Esophagus muscularis mucosa (tissue), 4 donors: ENCODE data around the gene DLG1. TPM values are rescaled to one million over a fixed set of nuclear protein-coding genes. Genes with fewer than 3 reads are reported as not detected.

Source experiments
- DNase-seq: peaks from one replicate; pipeline ENCODE4 v3.0.0-alpha.2; 2017; ENCODE audit errors: extremely low spot score
- H3K27ac ChIP-seq, 4 donors: fragments of 200-600 bp; sonication (generic); replicated peaks in 1 of 4; 1 replicate in 3 of 4; 2 replicates in 1 of 4; pipeline ENCODE4 v1.5.1; 2016 to 2019; ENCODE audit warnings: mild to moderate bottlenecking in 1 of 4
- H3K27me3 ChIP-seq, 4 donors: fragments of 200-600 bp; sonication (generic); one replicate each; pipeline versions ENCODE4 v1.5.1 to v1.6.0; 2016 to 2019
- H3K36me3 ChIP-seq, 4 donors: fragments of 200-600 bp; sonication (generic); one replicate each; pipeline ENCODE4 v1.5.1; 2016 to 2019
- H3K4me1 ChIP-seq, 4 donors: fragments of 200-600 bp; sonication (generic); one replicate each; pipeline ENCODE4 v1.5.1; 2016 to 2019
- H3K4me3 ChIP-seq, 4 donors: fragments of 200-600 bp; sonication (generic); 1 replicate in 2 of 4; 2 replicates in 2 of 4; pipeline ENCODE4 v1.5.1; 2016 to 2019; ENCODE audit warnings: mild to moderate bottlenecking in 4 of 4, moderate library complexity in 1 of 4
- H3K9me3 ChIP-seq, 4 donors: fragments of 200-600 bp; sonication (generic); 1 replicate in 3 of 4; 2 replicates in 1 of 4; pipeline ENCODE4 v1.5.1; 2016 to 2019
- EP300 ChIP-seq: sonication (generic); formaldehyde crosslinking; IDR thresholded peaks from one replicate; pipeline ENCODE4 v1.6.1; 2017; ENCODE audit warnings: antibody characterized with exemption
- POLR2A ChIP-seq: fragments of 450-650 bp; IDR thresholded peaks from one replicate; pipeline ENCODE4 v1.6.1; 2017; ENCODE audit warnings: antibody characterized with exemption, moderate library complexity, mild to moderate bottlenecking, low read depth
- POLR2AphosphoS5 ChIP-seq, 2 donors: sonication (generic); formaldehyde crosslinking; IDR thresholded peaks; one replicate each; pipeline ENCODE4 v1.6.1; 2017; ENCODE audit warnings: antibody characterized with exemption in 2 of 2
- WGBS: methylation state at CpG from one replicate; pipeline ENCODE4 v1.1.5; 2018; 5-methylcytosine and 5-hydroxymethylcytosine counted together
- intact Hi-C: fragments of 100-400 bp; cut with DNase I; formaldehyde crosslinking; loops from one replicate; pipeline ENCODE4 v1.15.1; 2023
- total RNA-seq, 4 donors: library from RNA; depleted of rRNA; stranded (reverse); fragments of >200 nt; gene quantifications; one replicate each; pipeline versions ENCODE4 v1.1.0 to v1.2.1, GENCODE V29; 2016
- TF ChIP-seq, protein P1 (sequence below), 3 experiments: fragments of 200-600 bp in 2 of 3; fragments of 450-650 bp in 1 of 3; sonication (generic) in 2 of 3; IDR thresholded peaks; one replicate each; pipeline ENCODE4 v1.5.1; 2017 to 2019; ENCODE audit warnings: antibody characterized with exemption in 3 of 3, mild to moderate bottlenecking in 2 of 3, moderate library complexity in 1 of 3

Gene DLG1
- total RNA-seq, 4 donors from 2014 or later = 56.8 to 73.1 (median 69.1) TPM

DNA sequence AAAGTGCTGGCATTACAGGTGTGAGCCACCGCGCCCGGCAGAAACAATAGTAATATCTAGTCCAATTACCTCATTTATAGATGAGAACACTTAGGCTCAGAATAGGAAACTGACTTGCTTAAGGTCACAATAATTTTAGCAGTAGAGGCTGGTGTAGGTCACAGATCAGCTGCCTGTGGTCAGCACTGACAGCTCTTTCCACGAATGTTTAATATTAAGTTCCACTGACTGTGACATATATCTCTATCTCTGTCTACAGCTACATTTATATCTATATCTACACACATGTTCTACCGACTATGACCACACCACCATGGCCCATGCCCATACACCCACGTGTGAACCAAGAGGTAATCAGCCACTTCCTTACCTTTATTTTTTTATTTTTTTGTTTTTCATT is 40.2 kb upstream of the DLG1 start:
- 90% methylated on average over 6 of the region's 6 CpGs for WGBS
- H3K4me3 ChIP-seq = no peak overlapping the region
- H3K27ac ChIP-seq = no peak overlapping the region
- no peak for DNase-seq
- no peaks in the 10 kb centered on the region for H3K36me3 ChIP-seq
- TF ChIP-seq POLR2A (no peak), EP300 (no peak), POLR2AphosphoS5 (IDR thresholded peaks at IDR 0.05) (no peak)
- TF ChIP-seq, protein P1, sequence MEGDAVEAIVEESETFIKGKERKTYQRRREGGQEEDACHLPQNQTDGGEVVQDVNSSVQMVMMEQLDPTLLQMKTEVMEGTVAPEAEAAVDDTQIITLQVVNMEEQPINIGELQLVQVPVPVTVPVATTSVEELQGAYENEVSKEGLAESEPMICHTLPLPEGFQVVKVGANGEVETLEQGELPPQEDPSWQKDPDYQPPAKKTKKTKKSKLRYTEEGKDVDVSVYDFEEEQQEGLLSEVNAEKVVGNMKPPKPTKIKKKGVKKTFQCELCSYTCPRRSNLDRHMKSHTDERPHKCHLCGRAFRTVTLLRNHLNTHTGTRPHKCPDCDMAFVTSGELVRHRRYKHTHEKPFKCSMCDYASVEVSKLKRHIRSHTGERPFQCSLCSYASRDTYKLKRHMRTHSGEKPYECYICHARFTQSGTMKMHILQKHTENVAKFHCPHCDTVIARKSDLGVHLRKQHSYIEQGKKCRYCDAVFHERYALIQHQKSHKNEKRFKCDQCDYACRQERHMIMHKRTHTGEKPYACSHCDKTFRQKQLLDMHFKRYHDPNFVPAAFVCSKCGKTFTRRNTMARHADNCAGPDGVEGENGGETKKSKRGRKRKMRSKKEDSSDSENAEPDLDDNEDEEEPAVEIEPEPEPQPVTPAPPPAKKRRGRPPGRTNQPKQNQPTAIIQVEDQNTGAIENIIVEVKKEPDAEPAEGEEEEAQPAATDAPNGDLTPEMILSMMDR (IDR thresholded peaks at IDR 0.05) = no peak
- intact Hi-C loops = no loop called here
- peaks cover 0 to 7% (median 3%) of the 10 kb centered on the region in 4 donors for H3K4me1 ChIP-seq
- H3K9me3 ChIP-seq = no peaks in the 10 kb centered on the region
- H3K27me3 ChIP-seq = no peaks in the 10 kb centered on the region

DNA sequence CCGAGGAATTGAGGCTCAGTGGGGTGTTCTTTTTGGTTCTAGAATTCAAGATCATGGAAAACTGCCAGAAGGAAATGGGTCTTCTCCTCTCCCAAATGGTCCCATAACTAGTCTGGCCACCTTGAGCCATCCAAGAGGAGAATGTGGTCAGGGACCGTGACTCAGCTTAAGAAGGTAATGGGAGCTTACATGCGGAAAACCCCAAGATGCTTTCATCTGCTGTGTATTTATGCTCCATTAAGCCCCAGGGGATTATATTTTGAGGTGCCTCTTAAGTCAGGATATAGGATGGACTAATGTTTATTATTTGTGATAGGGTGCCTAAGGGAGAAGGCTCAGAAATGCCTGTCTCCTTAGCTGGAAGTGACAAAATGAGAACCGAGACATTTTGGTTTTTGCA is 39.2 kb upstream of the DLG1 start:
- 97% methylated on average over 4 of the region's 4 CpGs for WGBS
- no peaks in the 10 kb centered on the region for H3K36me3 ChIP-seq
- intact Hi-C loops = no loop called here
- TF ChIP-seq POLR2A = no peak
- TF ChIP-seq POLR2AphosphoS5 (IDR thresholded peaks at IDR 0.05) = no peak
- TF ChIP-seq, protein P1 (IDR thresholded peaks at IDR 0.05) = no peak
- TF ChIP-seq EP300 = no peak
- peaks cover 0 to 7% (median 3%) of the 10 kb centered on the region in 4 donors for H3K4me1 ChIP-seq
- no peaks in the 10 kb centered on the region for H3K27me3 ChIP-seq
- DNase-seq = peak; percentile 26
- H3K4me3 ChIP-seq = no peak overlapping the region
- H3K27ac ChIP-seq = no peak overlapping the region
- H3K9me3 ChIP-seq = no peaks in the 10 kb centered on the region

DNA sequence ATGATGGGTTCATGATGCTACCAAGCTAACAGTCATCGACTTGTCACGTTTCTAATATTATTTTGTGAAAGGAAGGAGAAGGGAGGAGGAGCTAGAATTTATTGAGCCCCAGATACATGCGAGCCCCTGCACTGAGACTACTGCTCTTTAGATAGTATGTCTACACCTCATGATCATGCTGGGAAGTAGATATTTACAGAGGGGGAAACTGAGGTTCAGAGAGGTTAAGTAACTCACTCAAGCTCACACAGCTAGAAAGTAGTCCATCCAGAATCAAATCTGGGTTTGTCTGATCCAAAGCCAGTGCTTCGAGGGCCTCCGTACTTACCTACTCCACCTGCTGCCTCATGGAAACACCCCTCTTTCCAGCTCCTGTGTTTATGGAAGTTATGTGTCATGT is 38.8 kb upstream of the DLG1 start:
- 93% methylated on average over 5 of the region's 5 CpGs for WGBS
- peaks cover 0 to 7% (median 3%) of the 10 kb centered on the region in 4 donors for H3K4me1 ChIP-seq
- H3K27me3 ChIP-seq = no peaks in the 10 kb centered on the region
- no peaks in the 10 kb centered on the region for H3K9me3 ChIP-seq
- H3K4me3 ChIP-seq = no peak overlapping the region
- DNase-seq = peak; percentile 55
- H3K36me3 ChIP-seq = no peaks in the 10 kb centered on the region
- H3K27ac ChIP-seq = no peak overlapping the region
- intact Hi-C loops = no loop called here
- TF ChIP-seq EP300 (no peak), POLR2AphosphoS5 (IDR thresholded peaks at IDR 0.05) (no peak), POLR2A (no peak)
- TF ChIP-seq, protein P1 (IDR thresholded peaks at IDR 0.05) = no peak

DNA sequence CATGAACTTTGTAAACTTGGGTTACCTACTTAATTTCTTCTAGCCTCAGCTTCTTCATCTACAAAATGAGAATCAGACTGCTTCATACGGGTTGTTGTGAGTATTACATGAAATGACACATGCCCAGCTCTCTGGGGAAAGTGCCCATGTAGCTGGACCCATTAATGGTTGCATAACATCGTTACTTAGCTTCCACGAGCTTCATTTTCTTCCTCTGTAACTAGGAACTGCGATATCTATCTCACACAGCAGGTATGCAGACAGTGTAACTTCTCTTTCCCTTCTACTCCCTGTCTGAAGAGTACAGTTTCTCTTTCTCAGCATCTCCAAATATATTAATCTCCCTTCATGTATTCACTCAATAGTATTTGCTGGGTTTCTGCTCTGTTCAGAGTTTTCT is 37.9 kb upstream of the DLG1 start:
- H3K4me3 ChIP-seq = no peak overlapping the region
- WGBS = 78% methylated on average over 4 of the region's 4 CpGs
- intact Hi-C loops = no loop called here
- H3K4me1 ChIP-seq = peaks cover 0 to 7% (median 3%) of the 10 kb centered on the region in 4 donors
- H3K36me3 ChIP-seq = no peaks in the 10 kb centered on the region
- no peaks in the 10 kb centered on the region for H3K9me3 ChIP-seq
- no peak overlapping the region for H3K27ac ChIP-seq
- no peak for DNase-seq
- TF ChIP-seq POLR2A (no peak), POLR2AphosphoS5 (IDR thresholded peaks at IDR 0.05) (no peak), EP300 (no peak)
- TF ChIP-seq, protein P1 (IDR thresholded peaks at IDR 0.05) = no peak
- H3K27me3 ChIP-seq = no peaks in the 10 kb centered on the region
